GM21367 (cell line): ENCODE measurements around the gene RAD51B.
"Not testable (repeated sequence)": the region's sequence is repeated elsewhere in the genome, so short reads cannot be mapped to it uniquely, and the experiment has no call there.

Experiments
- ATAC-seq: cut with Tn5 transposase; IDR thresholded peaks from one replicate; pipeline ENCODE4 v1.9.1; 2021; ENCODE audit not compliant: unreplicated experiment

RAD51B gene

DNA sequence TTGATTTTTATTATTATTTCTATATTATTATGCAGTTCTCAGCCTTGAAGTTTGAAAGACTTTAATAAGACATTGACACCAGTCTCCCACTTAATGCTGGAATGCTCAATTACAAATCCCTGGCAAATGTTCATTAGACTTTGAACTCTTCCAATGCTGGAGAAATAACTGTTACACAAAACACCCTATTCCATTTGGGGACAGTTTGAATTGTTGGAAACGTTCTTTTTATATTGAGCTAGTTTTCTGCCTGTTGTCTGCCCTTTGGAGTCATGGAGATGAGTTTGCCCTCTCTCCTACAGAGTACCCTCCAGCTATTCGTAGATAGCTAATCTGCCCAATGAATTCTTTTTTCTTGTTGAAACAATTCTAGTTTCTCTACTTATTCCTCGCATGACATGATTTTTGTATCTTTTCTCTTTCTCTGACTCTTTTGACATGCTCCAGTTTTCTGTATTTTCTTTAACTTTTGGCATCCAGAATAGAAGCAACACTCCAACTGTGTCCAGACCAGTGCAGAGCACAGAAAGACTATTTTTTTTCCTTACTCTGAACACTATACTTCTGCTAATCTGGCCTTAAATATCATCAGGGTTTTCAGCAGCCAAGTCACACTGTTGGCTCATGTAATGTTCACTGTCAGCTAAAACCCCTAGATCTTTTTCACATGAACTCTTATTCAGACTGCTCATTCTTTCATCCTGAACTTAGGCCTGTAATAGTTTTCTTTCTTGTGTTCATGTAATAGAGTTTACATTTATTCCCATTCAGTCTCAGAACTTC, 379.3 kb downstream of the RAD51B start:
- no peak for ATAC-seq

GRCh38 chr14:68199554-68200151, 380.1 kb downstream of the RAD51B start:
- ATAC-seq = no peak

DNA sequence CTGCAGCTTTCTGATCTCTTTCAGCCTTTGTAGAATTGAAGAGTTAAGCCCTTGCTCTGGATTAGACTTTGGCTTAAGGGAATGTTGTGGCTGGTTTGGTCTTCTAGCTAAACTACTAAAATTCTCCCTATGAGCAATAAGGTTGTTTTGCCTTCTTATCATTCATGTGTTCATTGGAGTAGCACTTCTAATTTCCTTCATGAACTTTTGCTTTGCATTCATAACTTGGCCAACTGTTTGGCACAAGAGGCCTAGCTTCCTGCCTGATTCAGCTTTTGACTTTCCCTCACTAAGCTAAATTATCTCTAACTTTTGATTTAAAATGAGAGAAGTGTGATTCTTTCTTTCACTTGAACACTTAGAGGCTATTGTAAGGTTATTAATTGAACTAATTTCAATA, 384.3 kb downstream of the RAD51B start:
- no peak for ATAC-seq

DNA sequence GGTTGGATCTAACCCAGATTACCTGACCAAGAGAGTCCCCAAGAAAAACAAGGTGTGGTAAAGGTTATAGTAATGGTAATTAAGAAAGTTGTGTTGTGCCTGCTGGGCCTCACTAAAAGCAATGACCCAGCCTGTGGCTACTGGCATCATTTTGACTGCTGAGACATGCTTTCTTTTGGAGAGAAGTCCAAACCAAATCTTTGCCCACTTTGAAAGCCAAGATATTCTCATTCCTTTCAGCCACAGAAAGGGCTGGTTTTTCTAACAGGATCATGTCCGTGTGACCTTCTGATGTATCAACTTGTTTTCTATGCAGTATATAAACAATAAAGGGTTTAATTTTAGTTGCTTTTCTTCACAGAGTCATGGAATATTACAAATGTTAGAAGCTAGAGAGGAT, 388.6 kb downstream of the RAD51B start:
- ATAC-seq = no peak

DNA sequence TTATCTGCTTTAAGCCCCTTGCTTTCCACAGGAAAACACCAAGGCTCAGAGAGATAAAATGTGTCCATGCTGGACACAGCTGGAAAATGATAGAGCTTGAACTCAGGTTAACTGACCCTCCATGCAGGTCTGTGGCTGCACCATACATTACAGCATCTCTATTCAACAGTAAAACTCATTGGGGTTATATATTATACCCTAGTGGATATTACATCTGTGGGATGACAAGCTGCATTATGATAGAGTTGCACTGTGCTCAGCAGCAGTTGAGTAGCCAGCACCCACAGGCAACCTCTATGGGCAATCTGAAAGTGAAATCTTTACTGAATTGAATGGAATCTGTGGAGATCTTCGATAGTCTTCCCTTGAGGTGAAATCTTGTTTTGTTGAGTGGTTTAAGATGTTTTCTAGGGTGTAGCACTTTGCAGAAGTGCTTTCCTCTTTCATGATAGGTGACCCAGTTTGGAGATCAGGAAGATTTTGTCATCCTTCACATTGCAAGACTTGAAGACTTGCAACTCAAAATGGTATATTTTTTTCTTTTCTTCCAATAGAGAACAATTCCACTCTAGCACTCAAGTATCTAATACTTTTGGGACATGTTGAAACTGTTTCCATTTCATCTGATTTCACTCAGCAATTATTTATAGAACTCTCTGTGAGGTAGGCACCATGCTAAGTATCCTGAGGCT, 389.2 kb downstream of the RAD51B start:
- ATAC-seq = no peak

DNA sequence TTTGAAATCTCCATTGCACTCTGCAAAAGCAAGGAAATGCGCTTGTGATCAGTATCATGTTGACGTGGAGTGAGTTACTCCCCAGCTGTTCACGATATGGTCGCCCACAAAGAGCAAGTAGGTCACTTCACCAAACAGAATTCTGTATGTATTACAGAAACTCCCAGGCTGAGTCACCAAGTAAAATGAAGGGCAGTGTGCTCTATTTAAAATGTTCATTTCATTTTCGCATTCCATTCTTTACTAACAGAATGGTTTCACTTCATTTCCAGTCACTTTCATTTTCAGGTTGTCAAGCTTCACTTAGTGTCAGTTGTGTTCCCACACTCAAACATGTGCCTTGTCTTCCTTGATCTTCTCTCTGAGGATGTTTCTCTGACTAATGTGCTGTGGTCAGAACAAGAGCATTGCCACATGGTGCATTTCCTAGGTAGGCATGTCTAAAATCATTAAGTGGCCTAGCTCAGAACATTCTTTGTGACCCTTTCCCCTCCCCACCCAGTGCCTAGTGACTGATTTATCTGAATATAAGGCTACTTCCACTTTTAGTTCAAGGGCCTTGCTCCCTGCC, 391.2 kb downstream of the RAD51B start:
- peak; percentile 90 for ATAC-seq

DNA sequence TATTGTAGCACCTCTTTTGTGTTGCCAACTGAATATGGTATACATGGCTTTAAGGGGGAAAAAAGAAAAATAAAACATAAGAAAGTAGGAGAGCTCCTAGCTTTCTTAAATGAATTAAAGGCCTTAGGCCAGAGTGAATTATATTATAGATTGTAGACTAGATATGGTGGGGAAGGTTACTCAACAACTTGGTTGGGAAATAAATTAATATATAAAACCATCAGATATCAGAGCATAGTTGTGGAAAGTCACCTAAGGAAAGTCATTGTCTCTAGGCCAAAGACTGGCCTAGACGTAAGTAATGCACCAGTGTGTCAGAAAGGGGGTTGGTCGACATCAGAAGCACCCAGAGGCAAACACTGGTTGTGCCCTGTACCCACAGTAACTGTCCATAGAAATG, 391.8 kb downstream of the RAD51B start:
- no peak for ATAC-seq

- ATAC-seq = no peak
Measured at GRCh38 chr14:68211886-68212285, 392.3 kb downstream of the RAD51B start.

DNA sequence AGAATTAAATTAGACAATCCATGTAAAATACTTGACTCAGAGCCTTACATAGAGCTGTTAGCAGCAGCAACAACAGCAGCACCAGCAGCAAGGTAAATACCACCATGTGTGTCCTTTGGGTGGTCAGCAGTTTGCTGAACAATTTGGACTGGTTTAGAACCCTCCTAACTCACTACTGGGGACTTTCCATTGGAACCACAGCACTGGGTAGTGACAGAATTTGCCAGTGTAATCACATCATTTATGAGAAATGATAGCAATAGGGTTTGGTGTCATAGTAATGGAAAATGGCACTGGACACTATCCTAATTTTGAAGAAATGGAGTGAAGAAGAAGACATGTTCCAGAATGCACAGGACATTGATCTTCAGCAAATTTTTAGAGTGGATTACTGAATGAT, 392.8 kb downstream of the RAD51B start:
- no peak for ATAC-seq

DNA sequence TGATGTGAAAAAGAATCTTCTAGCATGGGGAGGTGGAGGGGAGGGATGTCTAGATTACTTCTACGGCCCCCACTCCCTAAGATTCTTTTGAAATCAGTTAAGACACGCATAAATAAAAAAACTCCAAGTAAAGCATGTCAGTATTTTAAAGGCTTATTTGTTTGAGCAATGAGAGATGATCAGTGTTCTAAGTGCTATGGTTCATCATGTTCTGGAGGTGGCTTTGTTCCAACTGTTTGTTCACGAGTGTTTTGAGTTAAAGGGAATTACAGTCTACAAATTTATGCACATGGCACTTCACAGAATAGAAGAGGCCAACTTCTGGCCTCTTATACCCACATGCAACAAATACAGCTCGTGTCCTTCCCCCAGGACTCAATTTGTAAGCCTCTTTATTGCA, 394.9 kb downstream of the RAD51B start:
- ATAC-seq = no peak

GRCh38 chr14:68215629-68216028, 396.1 kb downstream of the RAD51B start:
- ATAC-seq = no peak

DNA sequence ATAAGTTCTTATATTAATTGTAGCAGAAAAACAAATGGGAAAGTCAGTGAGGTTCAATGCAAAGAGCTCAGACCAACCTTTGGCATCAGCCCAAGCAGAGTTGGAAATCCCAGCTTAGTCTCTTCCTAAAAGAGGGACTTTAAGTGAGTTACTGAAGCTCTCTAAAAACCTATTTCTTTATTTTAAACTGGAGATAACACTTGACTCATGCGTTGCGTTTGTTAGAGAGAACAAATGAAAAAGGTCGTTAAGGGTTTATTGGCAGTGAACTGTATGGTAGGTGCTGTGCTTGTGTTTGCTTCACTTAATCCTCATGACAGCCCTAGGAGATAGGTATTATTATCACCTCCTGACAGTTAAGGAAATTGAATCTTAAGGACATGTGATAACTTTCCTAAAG, 396.5 kb downstream of the RAD51B start:
- no peak for ATAC-seq

DNA sequence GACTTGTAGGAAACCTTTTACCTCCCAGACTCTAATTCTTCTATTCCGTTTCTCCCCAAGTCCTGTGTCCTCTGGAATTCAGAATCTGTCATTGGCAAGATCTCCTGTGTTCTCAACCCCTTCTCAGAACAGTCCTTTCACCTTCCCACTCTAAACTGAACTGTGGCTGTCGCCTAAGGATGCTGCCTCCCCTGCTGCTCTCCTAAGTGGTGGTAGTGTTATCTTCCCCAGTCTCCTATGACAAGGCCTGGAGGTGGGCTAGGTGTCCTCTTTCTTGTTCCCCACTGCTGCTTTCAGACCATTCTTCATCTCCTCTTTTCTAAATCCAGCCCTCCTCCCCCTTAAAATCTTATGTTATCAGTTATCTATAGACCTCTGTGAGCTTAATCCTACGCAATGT, 397.4 kb downstream of the RAD51B start:
- no peak for ATAC-seq

- no peak for ATAC-seq
Measured at GRCh38 chr14:68217791-68218340, 398.3 kb downstream of the RAD51B start.

GRCh38 chr14:68219407-68219806, 399.8 kb downstream of the RAD51B start:
- ATAC-seq = no peak

DNA sequence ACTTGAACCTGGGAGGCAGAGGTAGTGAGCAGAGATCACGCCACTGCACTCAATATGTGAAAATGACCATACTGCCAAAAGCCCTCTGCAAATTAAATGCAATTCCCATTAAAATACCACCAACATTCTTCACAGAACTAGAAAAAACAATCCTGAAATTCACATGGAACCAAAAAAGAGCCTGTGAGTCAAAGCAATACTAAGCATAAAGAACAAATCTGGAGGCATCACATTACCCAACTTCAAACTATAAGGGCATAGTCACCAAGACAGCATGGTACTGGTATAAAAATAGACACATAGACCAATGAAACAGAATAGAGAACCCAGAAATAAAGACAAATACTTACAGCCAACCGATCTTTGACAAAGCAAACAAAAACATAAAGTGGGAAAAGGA, 401.5 kb downstream of the RAD51B start:
- ATAC-seq = not testable (repeated sequence)

DNA sequence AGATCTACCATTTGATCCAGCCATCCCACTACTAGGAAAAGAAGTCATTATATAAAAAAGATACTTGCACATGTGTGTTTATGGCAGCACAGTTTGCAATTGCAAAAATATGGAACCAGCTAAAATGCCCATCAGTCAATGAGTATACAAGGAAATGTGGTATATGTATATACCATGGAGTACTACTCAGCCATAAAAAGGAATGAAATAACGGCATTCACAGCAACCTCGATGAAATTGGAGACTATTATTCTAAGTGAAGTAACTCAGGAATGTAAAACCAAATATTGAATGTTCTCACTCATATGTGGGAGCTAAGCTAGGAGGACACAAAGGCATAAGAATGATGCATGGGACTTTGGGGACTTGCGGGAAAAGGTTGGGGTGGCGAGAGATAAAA, 402.6 kb downstream of the RAD51B start:
- ATAC-seq = no peak

DNA sequence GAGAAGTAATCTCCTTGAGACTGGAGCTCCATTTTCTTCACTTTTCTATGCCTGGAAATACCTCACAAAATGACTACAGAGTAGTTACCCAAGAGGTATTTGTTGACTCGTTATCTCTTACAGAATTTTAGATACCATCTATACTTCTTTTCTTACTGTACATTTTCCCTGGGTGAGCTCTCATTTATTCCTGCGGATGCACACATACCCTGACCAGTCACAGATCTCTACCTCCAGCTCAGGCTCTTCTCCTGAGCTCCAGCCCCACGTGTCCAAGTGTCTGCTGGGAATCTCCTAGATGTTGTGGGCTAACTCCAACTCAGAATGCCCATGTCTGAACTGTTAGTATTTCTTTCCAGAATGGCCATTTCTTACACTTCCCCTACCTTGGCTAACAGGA, 403.1 kb downstream of the RAD51B start:
- no peak for ATAC-seq

DNA sequence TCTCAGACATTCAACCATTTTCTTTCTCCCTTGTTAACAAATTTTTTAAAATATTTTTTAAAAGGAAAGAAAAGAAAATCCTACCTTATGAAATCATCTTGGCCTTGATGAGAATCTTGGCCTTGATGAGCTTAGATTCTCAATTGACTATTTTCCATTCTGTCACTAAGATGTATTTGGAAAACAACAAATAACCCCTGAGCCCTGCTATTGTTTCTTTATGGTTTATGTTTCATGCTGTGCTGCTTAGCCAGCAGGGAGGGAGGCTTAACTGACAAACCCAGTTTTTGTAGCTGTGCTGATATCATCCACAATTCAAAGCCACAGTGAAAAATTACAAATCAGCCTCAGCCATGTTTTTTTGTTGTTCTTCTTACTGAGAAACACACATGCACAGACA, 404.1 kb downstream of the RAD51B start:
- no peak for ATAC-seq

DNA sequence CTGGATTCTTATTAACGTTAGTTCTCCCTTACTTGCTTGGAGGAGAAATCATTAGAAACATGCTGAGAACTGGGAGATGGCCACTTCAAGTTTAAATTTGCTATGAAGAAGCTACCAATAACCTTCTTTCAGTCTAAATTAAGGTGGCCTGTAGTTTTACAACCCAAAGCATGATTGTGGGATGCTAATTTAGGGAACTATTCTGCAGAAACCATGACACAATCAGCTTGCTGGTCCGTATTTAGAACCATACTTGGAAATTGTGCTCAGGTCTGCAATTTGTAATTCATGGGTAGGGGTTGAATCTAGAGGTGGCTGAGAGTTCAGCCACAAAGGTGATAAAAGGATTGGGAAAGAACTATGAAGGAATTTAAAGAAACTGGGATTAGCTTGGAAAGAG, 405.7 kb downstream of the RAD51B start:
- no peak for ATAC-seq

- no peak for ATAC-seq
Measured at GRCh38 chr14:68226523-68226922, 406.9 kb downstream of the RAD51B start.

DNA sequence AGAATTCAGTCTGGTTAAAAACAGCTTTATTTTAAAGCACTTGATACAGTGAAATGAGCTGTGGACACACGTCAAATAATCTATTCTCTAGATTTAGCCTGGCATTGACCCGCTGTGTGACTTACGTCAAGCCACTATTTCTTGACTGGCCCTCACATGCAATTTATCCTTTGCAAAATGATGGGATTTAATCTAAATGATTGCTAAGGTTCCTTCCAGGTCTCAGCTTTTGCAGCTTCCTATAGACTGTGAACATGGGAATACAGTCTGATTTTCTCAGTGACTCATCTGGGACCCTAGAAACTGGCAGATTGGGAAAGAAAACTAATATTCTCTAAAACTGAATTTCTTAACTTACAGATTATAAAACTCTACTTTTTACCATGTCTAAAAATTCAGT, 409.1 kb downstream of the RAD51B start:
- ATAC-seq = no peak
